VCaP (cell line): ENCODE results near the gene LDB1.

Source experiments
- H3K27ac ChIP-seq: fragments of 450-650 bp; 2 replicates; pipeline ENCODE4 v1.5.1; 2017
- CTCF ChIP-seq: fragments of 450-650 bp; conservative IDR thresholded peaks from 2 replicates; pipeline ENCODE4 v1.5.1; 2017; ENCODE audit warnings: mild to moderate bottlenecking, moderate library complexity

LDB1 gene

GRCh38 chr10:102141583-102142107, 21.5 kb upstream of the LDB1 start:
- no peak for TF ChIP-seq CTCF
- no peak overlapping the region for H3K27ac ChIP-seq

GRCh38 chr10:102140913-102141540, 20.9 kb upstream of the LDB1 start:
- TF ChIP-seq CTCF: no peak
- no peak overlapping the region for H3K27ac ChIP-seq

- no peak for TF ChIP-seq CTCF
- no peak overlapping the region for H3K27ac ChIP-seq
These were observed 20.1 kb upstream of the LDB1 start for GRCh38 chr10:102140218-102140617.

GRCh38 chr10:102139281-102140110, 19.3 kb upstream of the LDB1 start:
- no peak overlapping the region for H3K27ac ChIP-seq
- no peak for TF ChIP-seq CTCF

- no peak for TF ChIP-seq CTCF
- no peak overlapping the region; the same call in 1 of the 2 replicates for H3K27ac ChIP-seq
These were observed 15.9 kb upstream of the LDB1 start for GRCh38 chr10:102135956-102136526.

- no peak for TF ChIP-seq CTCF
- H3K27ac ChIP-seq: peak overlapping the region; percentile 93
These were observed 14.2 kb upstream of the LDB1 start for GRCh38 chr10:102134416-102134815.
